Stimulated activated CD8-positive, alpha-beta memory T cell treated with anti-CD3 and anti-CD28 coated beads, Interleukin-15, amount 100 ng/mL, for 4 hours (primary cell): Measurements from ENCODE around the gene LKAAEAR1.

Experiments
- DNase-seq, 2 donors: peaks; one replicate each; pipeline ENCODE4 v3.0.0-alpha.2; 2020; ENCODE audit warnings: low read depth in 2 of 2

Gene LKAAEAR1

GRCh38 chr20:64038224-64038564, 46.0 kb downstream of the LKAAEAR1 start:
- DNase-seq, result no peak

- DNase-seq, result no peak
Measured at GRCh38 chr20:64037498-64038213, 46.5 kb downstream of the LKAAEAR1 start.

- DNase-seq, result no peak
Measured at GRCh38 chr20:64037199-64037497, 47.0 kb downstream of the LKAAEAR1 start.

GRCh38 chr20:64036346-64037198, 47.6 kb downstream of the LKAAEAR1 start:
- no peak for DNase-seq

- DNase-seq, result no peak
Measured at GRCh38 chr20:64035933-64036345, 48.3 kb downstream of the LKAAEAR1 start, which contains the start of gene C20orf204. Gene C20orf204 (plus strand): TSS chr20:64036182. CDS start chr20:64036324, 142 bp downstream.

- no peak for DNase-seq
Measured at GRCh38 chr20:64035066-64035932, 48.9 kb downstream of the LKAAEAR1 start.

- DNase-seq, result no peak
Measured at GRCh38 chr20:64033981-64034493, 50.2 kb downstream of the LKAAEAR1 start.
